Right hindlimb (tissue), 1 donor: ENCODE results near the gene TSPAN14.
"Not testable (repeated sequence)": the region's sequence is repeated elsewhere in the genome, so short reads cannot be mapped to it uniquely, and the experiment has no call there.

Experiments used
- DNase-seq: peaks from one replicate; pipeline ENCODE4 v3.0.0-alpha.2; 2018

TSPAN14 gene

GRCh38 chr10:80530251-80530650 lies 76.1 kb downstream of the TSPAN14 start:
- no peak for DNase-seq

GRCh38 chr10:80530816-80531215 lies 76.7 kb downstream of the TSPAN14 start:
- no peak for DNase-seq

GRCh38 chr10:80532571-80532970 lies 78.5 kb downstream of the TSPAN14 start:
- DNase-seq = no peak

- DNase-seq = not testable (repeated sequence)
Measured at GRCh38 chr10:80534059-80534458, 79.9 kb downstream of the TSPAN14 start.

- DNase-seq = not testable (repeated sequence)
Measured at GRCh38 chr10:80534646-80535045, 80.5 kb downstream of the TSPAN14 start.

- DNase-seq = peak; percentile 67
Measured at GRCh38 chr10:80535671-80536360, 81.7 kb downstream of the TSPAN14 start.

- no peak for DNase-seq
Measured at GRCh38 chr10:80536361-80536835, 82.3 kb downstream of the TSPAN14 start.

- peak; percentile 50 for DNase-seq
Measured at GRCh38 chr10:80537086-80537735, 83.1 kb downstream of the TSPAN14 start.

GRCh38 chr10:80537736-80538480 lies 83.8 kb downstream of the TSPAN14 start, which contains the start of gene SH2D4B:
SH2D4B (plus strand) TSS chr10:80537902; CDS start chr10:80538332, 430 bp downstream.
- DNase-seq = no peak

GRCh38 chr10:80538481-80539185 lies 84.5 kb downstream of the TSPAN14 start:
- DNase-seq = no peak

- no peak for DNase-seq
Measured at GRCh38 chr10:80539421-80540031, 85.4 kb downstream of the TSPAN14 start.

- no peak for DNase-seq
Measured at GRCh38 chr10:80540136-80540535, 86.0 kb downstream of the TSPAN14 start.

GRCh38 chr10:80540618-80540980 lies 86.5 kb downstream of the TSPAN14 start:
- DNase-seq = no peak

- DNase-seq = no peak
Measured at GRCh38 chr10:80540981-80541750, 87.1 kb downstream of the TSPAN14 start.

GRCh38 chr10:80542053-80542452 lies 87.9 kb downstream of the TSPAN14 start:
- DNase-seq = no peak

GRCh38 chr10:80542652-80543318 lies 88.7 kb downstream of the TSPAN14 start:
- no peak for DNase-seq

- not testable (repeated sequence) for DNase-seq
Measured at GRCh38 chr10:80543319-80543672, 89.2 kb downstream of the TSPAN14 start.

- no peak for DNase-seq
Measured at GRCh38 chr10:80544316-80544953, 90.3 kb downstream of the TSPAN14 start.

- no peak for DNase-seq
Measured at GRCh38 chr10:80545258-80545881, 91.3 kb downstream of the TSPAN14 start.

GRCh38 chr10:80552151-80552646 lies 98.1 kb downstream of the TSPAN14 start:
- no peak for DNase-seq
